HepG2 (cell line): ENCODE results near the gene OAF. TPM values are rescaled to one million over a fixed set of nuclear protein-coding genes. Genes with fewer than 3 reads are reported as not detected.
A peak's percentile ranks its signal among the peaks of the same experiment; 100 is the strongest.

ENCODE experiments used
- ATAC-seq: fragments of 200-7000 bp; cut with Tn5 transposase; 3 replicates; pipeline ENCODE4 v1.9.1; 2020; ENCODE audit warnings: mild to moderate bottlenecking, moderate library complexity
- BruUV-seq: library from RNA; stranded (reverse); fragments of 400-500 nt; replicated peaks from 2 replicates; lab custom pipeline; 2021; lab: Mats Ljungman, UMichigan
- CTCF ChIA-PET: fragments of 300-600 bp; formaldehyde crosslinking; extraction: SDS; loops from one replicate; lab custom pipeline; 2021; ENCODE audit warnings: low total read pairs, inconsistent platforms, low intra/inter-chr PET ratio; lab: Yijun Ruan, JAX
- POLR2A ChIA-PET: fragments of 350-600 bp; sonication (Branson Sonifier 250); formaldehyde crosslinking; loops from one replicate; lab custom pipeline; 2020; ENCODE audit warnings: antibody characterized with exemption, inconsistent platforms; lab: Yijun Ruan, JAX
- DNase-seq: peaks from one replicate; pipeline ENCODE4 v3.0.0-alpha.2; 2015; ENCODE audit warnings: low spot score
- FAIRE-seq: peaks from 3 replicates; lab custom pipeline; 2011; peaks lifted over from hg19 to GRCh38; lab: Jason Lieb, UNC
- H2AFZ ChIP-seq: one replicate; pipeline ENCODE4 v1.6.1; 2011; ENCODE audit warnings: low read length, inconsistent platforms
- H3K27ac ChIP-seq: fragments of 300-600 bp; 3 replicates; pipeline ENCODE4 v1.8.0; 2011; ENCODE audit warnings: mixed run types, mild to moderate bottlenecking, mixed read lengths, low read length, inconsistent platforms; ENCODE audit not compliant: insufficient read depth; ENCODE audit errors: extremely low read length
- H3K27me3 ChIP-seq, 2 experiments: fragments of 200-600 bp in 1 of 2; 2 replicates in 1 of 2; 3 replicates in 1 of 2; pipeline versions ENCODE4 v1.6.0 to v1.8.0; 2011; ENCODE audit warnings: low read length in 2 of 2, mild to moderate bottlenecking in 2 of 2, moderate library complexity in 2 of 2, inconsistent platforms in 1 of 2; ENCODE audit not compliant: insufficient read depth in 2 of 2, control insufficient read depth in 1 of 2
- H3K36me3 ChIP-seq, 2 experiments: fragments of 200-600 bp in 1 of 2; replicated peaks in 1 of 2; 2 replicates in 1 of 2; 3 replicates in 1 of 2; pipeline versions ENCODE4 v1.5.1 to v1.8.0; 2011; ENCODE audit warnings: low read length in 2 of 2, inconsistent platforms in 1 of 2; ENCODE audit not compliant: insufficient read depth in 2 of 2, control insufficient read depth in 1 of 2
- H3K4me1 ChIP-seq: 2 replicates; pipeline ENCODE4 v1.5.1; 2012; ENCODE audit warnings: low read length, inconsistent platforms; ENCODE audit not compliant: insufficient read depth
- H3K4me2 ChIP-seq: 2 replicates; pipeline ENCODE4 v1.6.0; 2011; ENCODE audit warnings: low read depth, low read length, inconsistent platforms
- H3K4me3 ChIP-seq, 3 experiments: fragments of 200-600 bp in 1 of 3; sonication (generic), shearing (Covaris generic) in 1 of 3; replicated peaks in 1 of 3; 2 replicates each; pipeline ENCODE4 v1.5.1; 2011 to 2016; ENCODE audit warnings: low read length in 3 of 3, inconsistent platforms in 2 of 3, low read depth in 2 of 3, mild to moderate bottlenecking in 2 of 3, control low read depth in 1 of 3, mixed read lengths in 1 of 3; ENCODE audit not compliant: insufficient read depth in 1 of 3
- H3K79me2 ChIP-seq: one replicate; pipeline ENCODE4 v1.6.1; 2011; ENCODE audit warnings: low read length, inconsistent platforms; ENCODE audit not compliant: insufficient read depth
- H3K9ac ChIP-seq: 2 replicates; pipeline ENCODE4 v1.6.0; 2011; ENCODE audit warnings: mild to moderate bottlenecking, low read depth, low read length, inconsistent platforms; ENCODE audit not compliant: insufficient read depth
- H3K9me3 ChIP-seq: 2 replicates; pipeline ENCODE4 v1.5.1; 2012; ENCODE audit warnings: mild to moderate bottlenecking, low read length
- H4K20me1 ChIP-seq: 2 replicates; pipeline ENCODE4 v1.6.0; 2011; ENCODE audit warnings: inconsistent platforms, mild to moderate bottlenecking, low read length, moderate library complexity; ENCODE audit not compliant: insufficient read depth
- HDAC1 ChIP-seq: sonication (generic); formaldehyde crosslinking; IDR thresholded peaks from 2 replicates; pipeline ENCODE4 v1.5.1; 2020; ENCODE audit warnings: mild to moderate bottlenecking, missing genetic modification reagents
- HNRNPUL1 ChIP-seq: fragments of 200-400 bp; formaldehyde crosslinking; IDR thresholded peaks from 2 replicates; pipeline ENCODE4 v1.6.1; 2017; ENCODE audit warnings: low read depth, mild to moderate bottlenecking, low read length, moderate library complexity
- RNF2 ChIP-seq: fragments of 450-650 bp; conservative IDR thresholded peaks from 2 replicates; pipeline ENCODE4 v1.6.1; 2016; ENCODE audit warnings: low read depth
- ZFP82 ChIP-seq: sonication (generic); formaldehyde crosslinking; IDR thresholded peaks from 2 replicates; pipeline ENCODE4 v1.5.1; 2020; ENCODE audit warnings: mild to moderate bottlenecking, missing genetic modification reagents, borderline replicate concordance
- ZNF562 ChIP-seq: sonication (generic); formaldehyde crosslinking; IDR thresholded peaks from 2 replicates; pipeline ENCODE4 v1.8.0; 2022; ENCODE audit warnings: missing genetic modification reagents, borderline replicate concordance
- WGBS: methylation state at CpG from one replicate; pipeline ENCODE4 v1.1.6; 2017; ENCODE audit warnings: low lambda C conversion rate; 5-methylcytosine and 5-hydroxymethylcytosine counted together
- in situ Hi-C: cut with HindIII; loops from 2 replicates; pipeline ENCODE4 v1.10.0; 2017; ENCODE audit warnings: low pct_unique_long_range_greater_than_20kb; ENCODE audit not compliant: extremely low pct_ligation_motif_present
- intact Hi-C: fragments of 100-400 bp; cut with micrococcal nuclease; formaldehyde crosslinking; loops from one replicate; pipeline ENCODE4 v1.10.0; 2022; ENCODE audit not compliant: unreplicated experiment
- polyA plus RNA-seq, 8 experiments: library from polyadenylated mRNA; depleted of rRNA in 3 of 8; stranded (reverse) in 7 of 8; unstranded in 1 of 8; fragments of >200 nt; fragmentation: Illumina TruSeq in 4 of 8; extraction: Trizol in 4 of 8; gene quantifications; 2 replicates each; pipeline versions ENCODE4 v1.2.1 to v1.2.3, GENCODE V29; 2011 to 2016; ENCODE audit warnings: low read depth in 4 of 8, missing spikeins in 1 of 8, mixed read lengths in 1 of 8; ENCODE audit not compliant: insufficient read depth in 1 of 8
- total RNA-seq, 5 experiments: library from RNA; depleted of rRNA; stranded (reverse); fragments of >200 nt; fragmentation: Illumina TruSeq; extraction: Trizol; gene quantifications; 2 replicates each; pipeline ENCODE4 v1.2.3, GENCODE V29; 2016; ENCODE audit warnings: low read depth in 1 of 5
- TF ChIP-seq, protein P1 (sequence below): sonication (generic); formaldehyde crosslinking; IDR thresholded peaks from 2 replicates; pipeline ENCODE4 v1.8.1; 2023; ENCODE audit warnings: mild to moderate bottlenecking, missing genetic modification reagents
- TF ChIP-seq, protein P2 (sequence below): sonication (generic); formaldehyde crosslinking; IDR thresholded peaks from 2 replicates; pipeline ENCODE4 v1.5.0; 2020; ENCODE audit warnings: mild to moderate bottlenecking, missing genetic modification reagents, moderate library complexity
- TF ChIP-seq, protein P3 (sequence below): sonication (generic); formaldehyde crosslinking; IDR thresholded peaks from 2 replicates; pipeline ENCODE4 v1.4.0; 2020; ENCODE audit warnings: missing genetic modification reagents, mild to moderate bottlenecking, borderline replicate concordance

The OAF gene
- total and polyA plus RNA-seq, 2 of the 13 experiments (the other 11 are each of a cell fraction or from before 2014, with no cell fraction given), result 63.7 to 94.6 TPM

DNA sequence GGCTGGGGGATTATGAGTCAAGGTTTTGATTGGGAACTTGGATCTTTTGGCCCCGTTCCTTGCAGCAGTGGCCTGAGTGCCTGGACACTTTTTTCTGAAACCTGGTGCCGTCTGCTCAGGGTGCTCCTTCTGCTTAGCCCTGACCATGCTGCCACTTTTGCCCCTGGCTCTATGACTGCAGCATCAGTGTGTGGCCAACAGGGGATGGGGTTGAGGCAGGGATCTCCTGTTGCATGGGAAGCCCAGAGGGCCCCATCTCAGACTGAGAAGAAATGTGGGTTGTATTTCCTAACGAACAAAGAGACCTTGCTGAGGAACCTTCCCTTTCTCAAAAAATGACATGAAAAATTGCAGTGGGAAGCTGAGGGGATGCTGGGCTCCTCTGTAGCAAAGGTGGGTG lies 47.8 kb downstream of the OAF start:
- BruUV-seq, result no TSS peak
- POLR2A ChIA-PET, result no interaction called here
- H3K27ac ChIP-seq, result no peak overlapping the region

More for the DNA sequence above, 47.8 kb downstream of the OAF start:
- H3K9ac ChIP-seq, result no peak overlapping the region
- H3K4me1 ChIP-seq, result no peaks in the 10 kb centered on the region
- H3K36me3 ChIP-seq, result no peaks in the 10 kb centered on the region
- WGBS, result 10% methylated on average over 3 of the region's 3 CpGs
- H4K20me1 ChIP-seq, result no peaks in the 10 kb centered on the region
- H2AFZ ChIP-seq, result no peak overlapping the region
- ATAC-seq, result peak; percentile 84
- TF ChIP-seq HNRNPUL1 (no peak), RNF2 (no peak), HDAC1 (no peak), ZFP82 (CRISPR knock-in tag) (no peak), ZNF562 (CRISPR knock-in tag) (no peak)
- TF ChIP-seq, protein P1, sequence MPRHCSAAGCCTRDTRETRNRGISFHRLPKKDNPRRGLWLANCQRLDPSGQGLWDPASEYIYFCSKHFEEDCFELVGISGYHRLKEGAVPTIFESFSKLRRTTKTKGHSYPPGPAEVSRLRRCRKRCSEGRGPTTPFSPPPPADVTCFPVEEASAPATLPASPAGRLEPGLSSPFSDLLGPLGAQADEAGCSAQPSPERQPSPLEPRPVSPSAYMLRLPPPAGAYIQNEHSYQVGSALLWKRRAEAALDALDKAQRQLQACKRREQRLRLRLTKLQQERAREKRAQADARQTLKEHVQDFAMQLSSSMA (CRISPR knock-in tag), result no peak
- TF ChIP-seq, protein P2, sequence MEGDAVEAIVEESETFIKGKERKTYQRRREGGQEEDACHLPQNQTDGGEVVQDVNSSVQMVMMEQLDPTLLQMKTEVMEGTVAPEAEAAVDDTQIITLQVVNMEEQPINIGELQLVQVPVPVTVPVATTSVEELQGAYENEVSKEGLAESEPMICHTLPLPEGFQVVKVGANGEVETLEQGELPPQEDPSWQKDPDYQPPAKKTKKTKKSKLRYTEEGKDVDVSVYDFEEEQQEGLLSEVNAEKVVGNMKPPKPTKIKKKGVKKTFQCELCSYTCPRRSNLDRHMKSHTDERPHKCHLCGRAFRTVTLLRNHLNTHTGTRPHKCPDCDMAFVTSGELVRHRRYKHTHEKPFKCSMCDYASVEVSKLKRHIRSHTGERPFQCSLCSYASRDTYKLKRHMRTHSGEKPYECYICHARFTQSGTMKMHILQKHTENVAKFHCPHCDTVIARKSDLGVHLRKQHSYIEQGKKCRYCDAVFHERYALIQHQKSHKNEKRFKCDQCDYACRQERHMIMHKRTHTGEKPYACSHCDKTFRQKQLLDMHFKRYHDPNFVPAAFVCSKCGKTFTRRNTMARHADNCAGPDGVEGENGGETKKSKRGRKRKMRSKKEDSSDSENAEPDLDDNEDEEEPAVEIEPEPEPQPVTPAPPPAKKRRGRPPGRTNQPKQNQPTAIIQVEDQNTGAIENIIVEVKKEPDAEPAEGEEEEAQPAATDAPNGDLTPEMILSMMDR (CRISPR knock-in tag), result 0 out of 2 replicates have a peak, but pooled peaks have one; percentile 21
- TF ChIP-seq, protein P3, sequence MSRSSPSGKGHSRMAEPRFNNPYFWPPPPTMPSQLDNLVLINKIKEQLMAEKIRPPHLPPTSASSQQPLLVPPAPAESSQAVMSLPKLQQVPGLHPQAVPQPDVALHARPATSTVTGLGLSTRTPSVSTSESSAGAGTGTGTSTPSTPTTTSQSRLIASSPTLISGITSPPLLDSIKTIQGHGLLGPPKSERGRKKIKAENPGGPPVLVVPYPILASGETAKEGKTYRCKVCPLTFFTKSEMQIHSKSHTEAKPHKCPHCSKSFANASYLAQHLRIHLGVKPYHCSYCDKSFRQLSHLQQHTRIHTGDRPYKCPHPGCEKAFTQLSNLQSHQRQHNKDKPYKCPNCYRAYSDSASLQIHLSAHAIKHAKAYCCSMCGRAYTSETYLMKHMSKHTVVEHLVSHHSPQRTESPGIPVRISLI (CRISPR knock-in tag), result no peak
- TF ChIP-seq, all 625 proteins: peak for 1
- no peak for DNase-seq
- Histone ChIP-seq H3K9me3 (no peaks in the 10 kb centered on the region), H3K79me2 (no peaks in the 10 kb centered on the region), H3K4me3 (no peak overlapping the region), H3K27me3 (peaks cover 3 to 68% of the 10 kb centered on the region in 2 experiments; a peak in 4 of 5 replicates), H3K4me2 (no peak overlapping the region)
- intact Hi-C loops, result no loop called here
- no peak for FAIRE-seq
- in situ Hi-C loops, result no loop called here
- CTCF ChIA-PET, result no interaction called here
